Endothelial cell of umbilical vein (primary cell): Measurements from ENCODE around the gene DTD1. TPM values are rescaled to one million over a fixed set of nuclear protein-coding genes. Genes with fewer than 3 reads are reported as not detected.

Source experiments
- BruUV-seq: library from RNA; stranded (reverse); fragments of 400-500 nt; replicated peaks from 2 replicates; lab custom pipeline; 2021; lab: Mats Ljungman, UMichigan
- CTCF ChIA-PET: fragments of 300-600, 350-600 bp; sonication (Branson Sonifier 250); formaldehyde crosslinking; loops from one replicate; lab custom pipeline; 2021; ENCODE audit warnings: antibody characterized with exemption, inconsistent platforms; lab: Charles Lee
- POLR2A ChIA-PET: fragments of 300-600, 350-600 bp; sonication (Branson Sonifier 250); formaldehyde crosslinking; loops from one replicate; lab custom pipeline; 2021; ENCODE audit warnings: antibody characterized with exemption, inconsistent platforms; lab: Charles Lee
- DNase-seq: peaks from one replicate; pipeline ENCODE4 v3.0.0-alpha.2; 2011; ENCODE audit warnings: low read depth, low spot score
- FAIRE-seq: peaks from 2 replicates; lab custom pipeline; 2011; peaks lifted over from hg19 to GRCh38; lab: Jason Lieb, UNC
- H2AFZ ChIP-seq: 2 replicates; pipeline ENCODE4 v1.6.0; 2012; ENCODE audit warnings: low read depth, low read length, control low read depth, inconsistent platforms
- H3K27ac ChIP-seq: 2 replicates; pipeline ENCODE4 v1.5.1; 2011; ENCODE audit warnings: low read depth, mild to moderate bottlenecking, control low read depth, low read length, moderate library complexity; ENCODE audit not compliant: insufficient read depth
- H3K27me3 ChIP-seq, 2 experiments: 2 replicates each; pipeline versions ENCODE4 v1.6.0 to v1.6.1; 2011; ENCODE audit warnings: low read length in 2 of 2, mixed read lengths in 1 of 2; ENCODE audit not compliant: control insufficient read depth in 2 of 2, insufficient read depth in 2 of 2
- H3K36me3 ChIP-seq, 2 experiments: 2 replicates in 1 of 2; 3 replicates in 1 of 2; pipeline ENCODE4 v1.5.1; 2011; ENCODE audit warnings: low read length in 2 of 2, mild to moderate bottlenecking in 1 of 2, moderate library complexity in 1 of 2; ENCODE audit not compliant: control insufficient read depth in 2 of 2, insufficient read depth in 2 of 2; ENCODE audit errors: extremely low read depth in 1 of 2
- H3K4me1 ChIP-seq: 3 replicates; pipeline ENCODE4 v1.5.1; 2011; ENCODE audit warnings: mild to moderate bottlenecking, low read length; ENCODE audit not compliant: control insufficient read depth, insufficient read depth; ENCODE audit errors: extremely low read depth
- H3K4me2 ChIP-seq: 2 replicates; pipeline ENCODE4 v1.6.1; 2011; ENCODE audit warnings: low read length, control low read depth, mixed read lengths; ENCODE audit not compliant: insufficient read depth
- H3K4me3 ChIP-seq, 3 experiments: fragments of 200-600 bp in 1 of 3; sonication (generic), shearing (Covaris generic) in 1 of 3; replicated peaks in 1 of 3; 2 replicates each; pipeline ENCODE4 v1.5.1; 2011 to 2016; ENCODE audit warnings: control low read depth in 3 of 3, low read length in 3 of 3, mild to moderate bottlenecking in 2 of 3, inconsistent platforms in 1 of 3, low read depth in 1 of 3, moderate library complexity in 1 of 3; ENCODE audit not compliant: insufficient read depth in 1 of 3
- H3K79me2 ChIP-seq: 2 replicates; pipeline ENCODE4 v1.6.0; 2012; ENCODE audit warnings: low read length, inconsistent platforms; ENCODE audit not compliant: control insufficient read depth, insufficient read depth
- H3K9ac ChIP-seq: replicated peaks from 2 replicates; pipeline ENCODE3; 2011; ENCODE audit warnings: low read length, control low read depth; ENCODE audit not compliant: insufficient read depth; ENCODE audit errors: extremely low read depth
- H3K9me1 ChIP-seq: replicated peaks from 3 replicates; pipeline ENCODE4 v1.6.0; 2011; ENCODE audit warnings: mild to moderate bottlenecking, low read length; ENCODE audit not compliant: control insufficient read depth, insufficient read depth; ENCODE audit errors: extremely low read depth
- H3K9me3 ChIP-seq: replicated peaks from 2 replicates; pipeline ENCODE4 v1.5.1; 2012; ENCODE audit warnings: low read length, inconsistent platforms; ENCODE audit not compliant: control insufficient read depth, insufficient read depth
- H4K20me1 ChIP-seq: replicated peaks from 2 replicates; pipeline ENCODE3; 2011; ENCODE audit warnings: mild to moderate bottlenecking, low read length; ENCODE audit not compliant: control insufficient read depth, insufficient read depth; ENCODE audit errors: extremely low read depth
- EZH2 ChIP-seq: IDR thresholded peaks from 2 replicates; pipeline ENCODE4 v1.6.1; 2012; ENCODE audit warnings: borderline replicate concordance, low read depth, mild to moderate bottlenecking, moderate library complexity, low read length, inconsistent platforms; ENCODE audit not compliant: severe bottlenecking
- FOS ChIP-seq: IDR thresholded peaks from 2 replicates; pipeline ENCODE4 v1.6.1; 2011; ENCODE audit warnings: mild to moderate bottlenecking, low read length, moderate library complexity, borderline replicate concordance; ENCODE audit not compliant: insufficient read depth
- JUN ChIP-seq: IDR thresholded peaks from 2 replicates; pipeline ENCODE4 v1.6.1; 2011; ENCODE audit warnings: borderline replicate concordance, low read depth; ENCODE audit not compliant: insufficient read length, insufficient read depth
- MYC ChIP-seq: IDR thresholded peaks from one replicate; pipeline ENCODE4 v1.6.1; 2011; ENCODE audit warnings: mild to moderate bottlenecking, low read depth, low read length
- POLR2A ChIP-seq: IDR thresholded peaks from 2 replicates; pipeline ENCODE4 v1.6.1; 2012; ENCODE audit warnings: low read depth, mild to moderate bottlenecking, control low read depth, low read length
- POLR2AphosphoS5 ChIP-seq: IDR thresholded peaks from 2 replicates; pipeline ENCODE4 v1.6.1; 2012; ENCODE audit warnings: low read depth, mild to moderate bottlenecking, control low read depth, low read length, moderate library complexity; ENCODE audit not compliant: insufficient read depth
- dilution Hi-C: fragments of 300-500 bp; cut with MboI; formaldehyde crosslinking; loops from one replicate; pipeline ENCODE4 v1.15.0; 2019; ENCODE audit warnings: low sequenced_read_pairs; ENCODE audit not compliant: extremely low pct_ligation_motif_present
- intact Hi-C: fragments of 100-400 bp; cut with micrococcal nuclease; formaldehyde crosslinking; loops from one replicate; pipeline ENCODE4 v1.10.0; 2022
- polyA plus RNA-seq, 4 experiments: library from polyadenylated mRNA; depleted of rRNA in 3 of 4; stranded (reverse) in 3 of 4; unstranded in 1 of 4; fragments of >200 nt; gene quantifications; 2 replicates each; pipeline versions ENCODE4 v1.2.1 to v1.2.3, GENCODE V29; 2011 to 2012; ENCODE audit warnings: missing spikeins in 1 of 4
- total RNA-seq: library from RNA; stranded (reverse); gene quantifications from 2 replicates; pipeline ENCODE4 v1.2.3, GENCODE V29; 2021
- TF ChIP-seq, protein P1 (sequence below), 2 donors: IDR thresholded peaks; 1 replicate in 1 of 2; 2 replicates in 1 of 2; pipeline ENCODE4 v1.5.1; 2011; ENCODE audit warnings: low read length in 2 of 2, mild to moderate bottlenecking in 2 of 2, moderate library complexity in 2 of 2, control low read depth in 1 of 2, inconsistent platforms in 1 of 2, low read depth in 1 of 2; ENCODE audit not compliant: insufficient read depth in 1 of 2; ENCODE audit errors: extremely low read depth in 1 of 2
- TF ChIP-seq, protein P2 (sequence below): IDR thresholded peaks from 2 replicates; pipeline ENCODE4 v1.6.1; 2011; ENCODE audit not compliant: insufficient read depth, insufficient read length

The DTD1 gene
- total and polyA plus RNA-seq, 2 donors (not counting 3 experiments of a cell fraction or from before 2014, with no cell fraction given), result 48.2 to 50.8 TPM

DNA sequence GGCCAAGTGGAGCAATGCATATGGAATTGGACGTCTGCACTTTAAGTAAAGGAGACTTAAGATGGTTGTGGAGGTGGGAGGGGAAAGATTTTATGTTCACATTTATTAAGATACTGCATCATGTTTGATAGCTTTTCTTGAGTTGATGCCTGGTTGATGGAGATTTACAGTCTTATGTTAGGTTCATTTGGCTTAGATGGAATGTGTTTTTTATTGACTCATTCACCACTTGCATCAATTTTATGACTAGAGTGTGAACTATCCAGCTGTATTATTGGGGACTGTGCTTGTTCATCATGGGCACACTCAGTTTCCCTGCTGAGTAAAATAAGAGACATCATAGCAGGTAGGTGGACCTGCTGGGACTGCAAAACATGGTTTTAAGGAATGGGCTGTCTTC lies 134.5 kb downstream of the DTD1 start:
- H3K27ac ChIP-seq, result no peak overlapping the region
- no peaks in the 10 kb centered on the region for H4K20me1 ChIP-seq
- H3K4me2 ChIP-seq, result no peak overlapping the region
- no peak for FAIRE-seq
- DNase-seq, result no peak
- intact Hi-C loops (no loop called here), dilution Hi-C loops (no loop called here)
- no peaks in the 10 kb centered on the region for H3K9me3 ChIP-seq
- H3K79me2 ChIP-seq, result no peaks in the 10 kb centered on the region
- BruUV-seq, result no TSS peak
- no peaks in the 10 kb centered on the region for H3K4me1 ChIP-seq
- no peaks in the 10 kb centered on the region for H3K36me3 ChIP-seq
- TF ChIP-seq POLR2AphosphoS5, result no peak
- TF ChIP-seq, protein P1, sequence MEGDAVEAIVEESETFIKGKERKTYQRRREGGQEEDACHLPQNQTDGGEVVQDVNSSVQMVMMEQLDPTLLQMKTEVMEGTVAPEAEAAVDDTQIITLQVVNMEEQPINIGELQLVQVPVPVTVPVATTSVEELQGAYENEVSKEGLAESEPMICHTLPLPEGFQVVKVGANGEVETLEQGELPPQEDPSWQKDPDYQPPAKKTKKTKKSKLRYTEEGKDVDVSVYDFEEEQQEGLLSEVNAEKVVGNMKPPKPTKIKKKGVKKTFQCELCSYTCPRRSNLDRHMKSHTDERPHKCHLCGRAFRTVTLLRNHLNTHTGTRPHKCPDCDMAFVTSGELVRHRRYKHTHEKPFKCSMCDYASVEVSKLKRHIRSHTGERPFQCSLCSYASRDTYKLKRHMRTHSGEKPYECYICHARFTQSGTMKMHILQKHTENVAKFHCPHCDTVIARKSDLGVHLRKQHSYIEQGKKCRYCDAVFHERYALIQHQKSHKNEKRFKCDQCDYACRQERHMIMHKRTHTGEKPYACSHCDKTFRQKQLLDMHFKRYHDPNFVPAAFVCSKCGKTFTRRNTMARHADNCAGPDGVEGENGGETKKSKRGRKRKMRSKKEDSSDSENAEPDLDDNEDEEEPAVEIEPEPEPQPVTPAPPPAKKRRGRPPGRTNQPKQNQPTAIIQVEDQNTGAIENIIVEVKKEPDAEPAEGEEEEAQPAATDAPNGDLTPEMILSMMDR (IDR thresholded peaks at IDR 0.05; ENCODE audit: extremely low read depth in 1 of 2, insufficient read depth in 1 of 2, low read depth in 1 of 2, low read length in 2 of 2), result no peak
- no peak for TF ChIP-seq JUN
- TF ChIP-seq EZH2, result no peak
- CTCF ChIA-PET, result no interaction called here
- no peaks in the 10 kb centered on the region for H3K9me1 ChIP-seq
- H3K27me3 ChIP-seq, result no peaks in the 10 kb centered on the region
- no peak overlapping the region for H3K4me3 ChIP-seq
- H2AFZ ChIP-seq, result no peak overlapping the region
- no peak overlapping the region for H3K9ac ChIP-seq
- POLR2A ChIA-PET, result no interaction called here

DNA sequence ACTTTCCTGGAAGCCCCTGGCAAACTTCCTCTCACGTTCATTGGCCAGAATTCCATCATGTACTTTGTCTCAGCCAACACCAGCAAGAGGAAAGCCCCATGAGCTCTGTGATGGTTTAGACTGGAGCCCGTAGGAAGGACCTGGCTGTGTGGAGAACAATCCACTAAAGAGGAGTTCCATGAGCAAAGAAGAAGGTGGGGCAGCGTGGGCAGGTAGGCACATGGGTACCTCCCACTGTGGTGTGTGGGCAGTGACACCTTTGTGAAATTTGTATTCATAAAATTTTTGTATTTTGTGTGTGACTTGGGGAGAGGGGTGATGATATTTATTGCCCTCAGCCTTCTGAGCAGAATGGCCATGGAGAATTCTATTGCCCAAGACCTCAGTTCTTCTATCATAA lies 136.2 kb downstream of the DTD1 start:
- DNase-seq (no peak), FAIRE-seq (no peak)
- H3K9me3 ChIP-seq, result no peaks in the 10 kb centered on the region
- no peaks in the 10 kb centered on the region for H3K36me3 ChIP-seq
- ChIA-PET CTCF (no interaction called here), POLR2A (no interaction called here)
- no peaks in the 10 kb centered on the region for H3K4me1 ChIP-seq
- dilution Hi-C loops, result no loop called here
- no peak overlapping the region for H3K4me2 ChIP-seq
- H3K79me2 ChIP-seq, result no peaks in the 10 kb centered on the region
- H3K4me3 ChIP-seq, result no peak overlapping the region
- H4K20me1 ChIP-seq, result no peaks in the 10 kb centered on the region
- H3K9ac ChIP-seq, result no peak overlapping the region
- no peak overlapping the region for H2AFZ ChIP-seq
- TF ChIP-seq, protein P1 (IDR thresholded peaks at IDR 0.05; ENCODE audit: extremely low read depth in 1 of 2, insufficient read depth in 1 of 2, low read depth in 1 of 2, low read length in 2 of 2), result no peak
- no peak for TF ChIP-seq POLR2A
- no peak for TF ChIP-seq MYC
- no peak for TF ChIP-seq POLR2AphosphoS5
- TF ChIP-seq, protein P2, sequence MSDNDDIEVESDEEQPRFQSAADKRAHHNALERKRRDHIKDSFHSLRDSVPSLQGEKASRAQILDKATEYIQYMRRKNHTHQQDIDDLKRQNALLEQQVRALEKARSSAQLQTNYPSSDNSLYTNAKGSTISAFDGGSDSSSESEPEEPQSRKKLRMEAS, result no peak
- TF ChIP-seq FOS, result no peak
- no peak for TF ChIP-seq EZH2
- H3K9me1 ChIP-seq, result no peaks in the 10 kb centered on the region
- intact Hi-C loops, result no loop called here
- H3K27me3 ChIP-seq, result no peaks in the 10 kb centered on the region
- no TSS peak for BruUV-seq
- H3K27ac ChIP-seq, result no peak overlapping the region
